Measurements from ENCODE around the gene PRPF40B.

DNA sequence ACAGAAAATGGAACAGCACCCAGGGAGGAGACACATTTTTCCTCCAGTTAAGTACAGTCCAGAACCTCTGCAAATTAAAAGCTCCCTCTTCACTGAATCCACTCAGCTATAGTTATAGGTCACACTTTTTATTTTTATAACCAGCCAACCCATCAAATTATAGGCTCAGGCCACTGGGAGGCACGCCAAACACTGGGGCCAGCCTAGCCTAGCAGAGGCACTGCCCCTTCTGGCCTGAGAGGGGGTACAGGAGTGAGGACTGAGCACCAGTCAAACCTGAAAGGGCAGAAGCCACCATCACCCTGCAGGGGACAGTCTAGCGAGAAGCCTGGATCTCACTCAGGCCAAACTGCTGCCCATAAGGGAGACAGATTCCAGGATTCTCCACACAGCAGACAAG is 64.6 kb downstream of the PRPF40B start:
- TF ChIP-seq, protein P1, sequence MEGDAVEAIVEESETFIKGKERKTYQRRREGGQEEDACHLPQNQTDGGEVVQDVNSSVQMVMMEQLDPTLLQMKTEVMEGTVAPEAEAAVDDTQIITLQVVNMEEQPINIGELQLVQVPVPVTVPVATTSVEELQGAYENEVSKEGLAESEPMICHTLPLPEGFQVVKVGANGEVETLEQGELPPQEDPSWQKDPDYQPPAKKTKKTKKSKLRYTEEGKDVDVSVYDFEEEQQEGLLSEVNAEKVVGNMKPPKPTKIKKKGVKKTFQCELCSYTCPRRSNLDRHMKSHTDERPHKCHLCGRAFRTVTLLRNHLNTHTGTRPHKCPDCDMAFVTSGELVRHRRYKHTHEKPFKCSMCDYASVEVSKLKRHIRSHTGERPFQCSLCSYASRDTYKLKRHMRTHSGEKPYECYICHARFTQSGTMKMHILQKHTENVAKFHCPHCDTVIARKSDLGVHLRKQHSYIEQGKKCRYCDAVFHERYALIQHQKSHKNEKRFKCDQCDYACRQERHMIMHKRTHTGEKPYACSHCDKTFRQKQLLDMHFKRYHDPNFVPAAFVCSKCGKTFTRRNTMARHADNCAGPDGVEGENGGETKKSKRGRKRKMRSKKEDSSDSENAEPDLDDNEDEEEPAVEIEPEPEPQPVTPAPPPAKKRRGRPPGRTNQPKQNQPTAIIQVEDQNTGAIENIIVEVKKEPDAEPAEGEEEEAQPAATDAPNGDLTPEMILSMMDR (IDR thresholded peaks at IDR 0.05; ENCODE audit: low read depth, low read length) = no peak
- TF ChIP-seq POLR2A (IDR thresholded peaks at IDR 0.05; ENCODE audit: extremely low read depth, insufficient read length) (no peak), MYC (IDR thresholded peaks at IDR 0.05; ENCODE audit: low read depth, low read length) (no peak)
- TF ChIP-seq, protein P2, sequence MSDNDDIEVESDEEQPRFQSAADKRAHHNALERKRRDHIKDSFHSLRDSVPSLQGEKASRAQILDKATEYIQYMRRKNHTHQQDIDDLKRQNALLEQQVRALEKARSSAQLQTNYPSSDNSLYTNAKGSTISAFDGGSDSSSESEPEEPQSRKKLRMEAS (IDR thresholded peaks at IDR 0.05; ENCODE audit: low read depth, low read length) = no peak
